GM18499 (cell line): ENCODE data around the gene SLC6A7.

Source experiments
- ATAC-seq: cut with Tn5 transposase; IDR thresholded peaks from one replicate; pipeline ENCODE4 v1.9.1; 2021; ENCODE audit warnings: moderate number of reproducible peaks; ENCODE audit not compliant: insufficient read depth, unreplicated experiment

Gene SLC6A7

GRCh38 chr5:150188146-150188842 is 1.6 kb upstream of the SLC6A7 start:
- no peak for ATAC-seq

- ATAC-seq, result no peak
Measured at GRCh38 chr5:150189326-150189725, 536 bp upstream of the SLC6A7 start.

GRCh38 chr5:150190503-150190979 is 679 bp downstream of the SLC6A7 start:
- no peak for ATAC-seq

GRCh38 chr5:150190987-150191386 is 1.1 kb downstream of the SLC6A7 start:
- no peak for ATAC-seq

GRCh38 chr5:150192462-150192861 is 2.6 kb downstream of the SLC6A7 start:
- ATAC-seq, result no peak

GRCh38 chr5:150195736-150196485 is 6.0 kb downstream of the SLC6A7 start:
- ATAC-seq, result no peak

- no peak for ATAC-seq
Measured at GRCh38 chr5:150196514-150196913, 6.7 kb downstream of the SLC6A7 start.

GRCh38 chr5:150196986-150197385 is 7.1 kb downstream of the SLC6A7 start:
- ATAC-seq, result no peak

GRCh38 chr5:150197476-150197875 is 7.6 kb downstream of the SLC6A7 start:
- no peak for ATAC-seq

GRCh38 chr5:150202501-150202900 is 12.6 kb downstream of the SLC6A7 start:
- no peak for ATAC-seq

- no peak for ATAC-seq
Measured at GRCh38 chr5:150203832-150204589, 14.1 kb downstream of the SLC6A7 start.

GRCh38 chr5:150204590-150204960 is 14.7 kb downstream of the SLC6A7 start:
- no peak for ATAC-seq

- ATAC-seq, result no peak
Measured at GRCh38 chr5:150206098-150206778, 16.4 kb downstream of the SLC6A7 start.

- no peak for ATAC-seq
Measured at GRCh38 chr5:150206779-150207115, 16.9 kb downstream of the SLC6A7 start.

GRCh38 chr5:150208187-150209098 is 18.6 kb downstream of the SLC6A7 start:
- no peak for ATAC-seq

GRCh38 chr5:150209099-150209635 is 19.3 kb downstream of the SLC6A7 start:
- ATAC-seq, result no peak

- ATAC-seq, result no peak
Measured at GRCh38 chr5:150210644-150211043, 20.8 kb downstream of the SLC6A7 start.

GRCh38 chr5:150211156-150212030 is 21.5 kb downstream of the SLC6A7 start:
- no peak for ATAC-seq
